Measurements from ENCODE around the gene PLXNA4.

GRCh38 chr7:132263151-132263550, 313.1 kb downstream of the PLXNA4 start:
- TF ChIP-seq POLR2A (IDR thresholded peaks at IDR 0.05; ENCODE audit: extremely low read depth, insufficient read length), result no peak
- TF ChIP-seq, protein P1, sequence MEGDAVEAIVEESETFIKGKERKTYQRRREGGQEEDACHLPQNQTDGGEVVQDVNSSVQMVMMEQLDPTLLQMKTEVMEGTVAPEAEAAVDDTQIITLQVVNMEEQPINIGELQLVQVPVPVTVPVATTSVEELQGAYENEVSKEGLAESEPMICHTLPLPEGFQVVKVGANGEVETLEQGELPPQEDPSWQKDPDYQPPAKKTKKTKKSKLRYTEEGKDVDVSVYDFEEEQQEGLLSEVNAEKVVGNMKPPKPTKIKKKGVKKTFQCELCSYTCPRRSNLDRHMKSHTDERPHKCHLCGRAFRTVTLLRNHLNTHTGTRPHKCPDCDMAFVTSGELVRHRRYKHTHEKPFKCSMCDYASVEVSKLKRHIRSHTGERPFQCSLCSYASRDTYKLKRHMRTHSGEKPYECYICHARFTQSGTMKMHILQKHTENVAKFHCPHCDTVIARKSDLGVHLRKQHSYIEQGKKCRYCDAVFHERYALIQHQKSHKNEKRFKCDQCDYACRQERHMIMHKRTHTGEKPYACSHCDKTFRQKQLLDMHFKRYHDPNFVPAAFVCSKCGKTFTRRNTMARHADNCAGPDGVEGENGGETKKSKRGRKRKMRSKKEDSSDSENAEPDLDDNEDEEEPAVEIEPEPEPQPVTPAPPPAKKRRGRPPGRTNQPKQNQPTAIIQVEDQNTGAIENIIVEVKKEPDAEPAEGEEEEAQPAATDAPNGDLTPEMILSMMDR (IDR thresholded peaks at IDR 0.05; ENCODE audit: low read depth, low read length), result no peak
- no peak for TF ChIP-seq MAX (IDR thresholded peaks at IDR 0.05; ENCODE audit: low read depth, low read length)
- no peak for TF ChIP-seq MYC (IDR thresholded peaks at IDR 0.05; ENCODE audit: low read depth, low read length)
